ENCODE results near the gene CRYAB. TPM values are rescaled to one million over a fixed set of nuclear protein-coding genes. Genes with fewer than 3 reads are reported as not detected.
"Not testable (repeated sequence)": the region's sequence is repeated elsewhere in the genome, so short reads cannot be mapped to it uniquely, and the experiment has no call there.

CRYAB gene
- total RNA-seq, 1 donor, result not detected

- no peak for DNase-seq (ENCODE audit: low read depth in 2 of 3, low spot score in 2 of 3)
Observed at GRCh38 chr11:111934306-111934705, 22.7 kb upstream of the CRYAB start.

DNA sequence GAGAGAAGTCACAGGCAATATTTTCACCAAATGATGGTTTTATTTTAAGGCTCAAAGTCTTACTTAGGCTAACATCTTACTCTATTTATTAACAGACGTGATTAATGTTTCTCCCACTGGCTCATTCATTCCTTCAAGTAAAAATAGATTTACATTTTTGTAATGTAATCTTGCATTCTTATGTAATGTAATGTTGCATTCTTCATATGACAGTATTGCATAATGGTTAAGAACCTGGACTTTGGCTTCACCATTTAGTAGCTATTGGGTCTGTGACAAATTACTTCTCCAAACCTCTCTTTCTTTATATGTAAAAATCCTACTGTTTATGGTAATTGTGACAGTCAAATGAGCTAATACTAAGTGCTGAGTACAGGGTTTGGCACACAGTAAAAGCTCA, 22.3 kb upstream of the CRYAB start:
- no peak for DNase-seq (ENCODE audit: low read depth in 2 of 3, low spot score in 2 of 3)

GRCh38 chr11:111933176-111933575, 21.6 kb upstream of the CRYAB start:
- not testable (repeated sequence) for DNase-seq (ENCODE audit: low read depth in 2 of 3, low spot score in 2 of 3)

DNA sequence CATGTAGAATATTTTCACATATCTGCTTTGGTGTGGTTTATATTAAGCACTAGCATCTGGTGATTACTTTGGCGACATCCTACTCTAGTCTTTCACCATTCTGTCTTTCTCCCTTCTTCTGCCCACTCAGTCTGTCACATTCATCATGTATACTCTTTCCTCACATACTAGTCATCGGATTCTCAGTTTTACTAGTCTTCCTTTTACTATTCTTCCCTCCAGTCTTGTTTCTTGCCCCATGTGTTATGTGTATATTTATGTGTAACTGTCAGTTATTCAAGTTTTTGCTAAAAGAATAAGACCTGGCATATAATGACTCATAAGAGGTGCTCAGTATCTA, 21.0 kb upstream of the CRYAB start:
- DNase-seq (ENCODE audit: low read depth in 2 of 3, low spot score in 2 of 3), result no peak

GRCh38 chr11:111930472-111930871, 18.9 kb upstream of the CRYAB start:
- no peak for DNase-seq (ENCODE audit: low read depth in 2 of 3, low spot score in 2 of 3)

- peak; percentile 78 to 97 (median 95) for DNase-seq (ENCODE audit: low read depth in 2 of 3, low spot score in 2 of 3)
Observed at GRCh38 chr11:111926505-111927391, 15.2 kb upstream of the CRYAB start.

- no peak for DNase-seq (ENCODE audit: low read depth in 2 of 3, low spot score in 2 of 3)
Observed at GRCh38 chr11:111925953-111926352, 14.4 kb upstream of the CRYAB start.

GRCh38 chr11:111923951-111924350, 12.4 kb upstream of the CRYAB start:
- DNase-seq (ENCODE audit: low read depth in 2 of 3, low spot score in 2 of 3), result no peak

DNA sequence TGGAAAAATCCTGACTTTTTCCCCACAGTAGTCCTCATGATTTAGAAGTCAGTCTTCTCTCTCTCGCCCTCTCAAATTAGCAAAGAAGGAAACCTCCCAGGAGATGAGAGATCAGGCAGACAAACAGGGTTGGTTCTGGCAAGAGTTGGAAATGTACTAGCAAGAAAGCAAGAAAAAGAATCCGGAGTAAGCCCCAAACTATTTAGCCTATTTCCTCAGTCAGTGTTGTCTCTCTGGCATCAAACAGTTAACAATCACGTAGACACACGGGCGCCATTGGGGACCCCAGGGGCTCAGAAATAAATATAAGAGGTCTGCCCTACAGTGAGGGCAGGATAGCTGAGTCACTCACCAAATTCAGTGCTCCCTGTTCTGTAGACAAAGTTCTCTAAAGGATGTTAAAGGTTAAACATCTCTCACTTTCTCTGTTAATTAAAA, 11.8 kb upstream of the CRYAB start:
- DNase-seq (ENCODE audit: low read depth in 2 of 3, low spot score in 2 of 3), result no peak

DNA sequence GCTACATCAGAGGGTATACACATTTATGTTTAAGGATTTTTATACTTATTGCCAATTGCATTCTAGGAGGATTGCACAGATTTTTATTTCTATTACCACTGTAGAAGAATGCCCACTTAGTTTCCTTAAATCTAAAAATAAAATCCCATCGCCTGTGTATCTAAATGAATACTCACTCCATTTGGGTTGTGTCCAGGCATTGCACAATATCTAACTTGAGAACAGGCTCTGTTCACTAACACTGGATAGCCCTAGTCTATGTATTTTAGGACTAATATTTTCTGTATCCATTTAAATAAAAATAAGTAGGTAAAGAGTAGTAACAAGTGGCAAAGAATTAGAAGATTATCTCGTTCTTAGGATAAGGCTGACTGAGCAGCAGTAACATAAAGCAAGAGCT, 11.2 kb upstream of the CRYAB start:
- DNase-seq (ENCODE audit: low read depth in 2 of 3, low spot score in 2 of 3), result no peak

DNA sequence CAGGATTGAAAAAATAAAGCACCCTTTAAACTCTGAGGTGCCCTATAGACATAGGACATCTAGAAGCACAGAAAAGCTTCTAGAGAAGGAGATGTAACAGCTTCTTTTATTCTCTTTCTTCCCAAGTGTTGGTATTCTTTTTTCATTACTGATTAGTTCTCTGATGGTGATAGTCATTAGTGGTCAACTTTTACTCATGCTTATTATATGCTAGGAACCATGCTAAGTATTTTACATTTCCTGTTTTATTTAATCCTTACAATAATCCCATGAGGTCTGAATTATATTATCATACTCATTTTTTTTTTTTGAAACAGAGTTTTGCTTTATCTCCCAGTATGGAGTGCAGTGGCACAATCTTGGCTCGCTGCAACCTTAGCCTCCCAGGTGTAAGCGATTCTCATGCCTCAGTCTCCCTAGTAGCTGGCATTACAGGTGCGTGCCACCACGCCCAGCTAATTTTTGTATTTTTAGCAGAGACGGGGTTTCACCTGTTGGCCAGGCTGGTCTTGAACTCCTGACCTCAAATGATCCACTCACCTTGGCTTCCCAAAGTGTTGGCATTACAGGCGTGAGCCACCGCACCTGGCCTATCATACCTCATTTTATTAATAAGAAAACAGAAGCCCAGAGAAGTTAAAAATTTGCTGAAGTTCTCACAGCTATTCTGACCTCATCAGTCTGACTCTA, 10.1 kb upstream of the CRYAB start:
- DNase-seq (ENCODE audit: low read depth in 2 of 3, low spot score in 2 of 3), result no peak

DNA sequence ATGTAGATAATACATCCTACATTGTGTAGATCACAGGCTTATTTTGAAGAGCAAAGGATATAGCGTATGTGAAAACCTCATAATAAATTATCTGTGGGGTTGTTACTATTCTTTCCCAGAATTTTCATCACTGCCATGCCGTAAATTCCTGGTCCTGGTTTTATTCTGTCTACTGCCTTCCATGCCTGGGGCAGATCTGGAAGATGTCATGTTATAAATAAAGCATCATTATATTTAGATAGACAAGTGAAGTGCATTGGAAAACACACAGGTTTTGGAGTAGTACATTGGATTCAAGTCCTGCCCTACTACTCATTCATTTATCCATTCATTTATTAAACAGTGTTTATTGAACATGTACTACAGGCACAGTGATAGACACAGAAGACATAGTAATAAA, 9.3 kb upstream of the CRYAB start:
- DNase-seq (ENCODE audit: low read depth in 2 of 3, low spot score in 2 of 3), result no peak

- DNase-seq (ENCODE audit: low read depth in 2 of 3, low spot score in 2 of 3), result no peak
Observed at GRCh38 chr11:111918390-111919256, 7.1 kb upstream of the CRYAB start, which contains the start of gene C11orf52. Gene C11orf52 (plus strand): TSS chr11:111918913. CDS start chr11:111918973, 60 bp downstream.

DNA sequence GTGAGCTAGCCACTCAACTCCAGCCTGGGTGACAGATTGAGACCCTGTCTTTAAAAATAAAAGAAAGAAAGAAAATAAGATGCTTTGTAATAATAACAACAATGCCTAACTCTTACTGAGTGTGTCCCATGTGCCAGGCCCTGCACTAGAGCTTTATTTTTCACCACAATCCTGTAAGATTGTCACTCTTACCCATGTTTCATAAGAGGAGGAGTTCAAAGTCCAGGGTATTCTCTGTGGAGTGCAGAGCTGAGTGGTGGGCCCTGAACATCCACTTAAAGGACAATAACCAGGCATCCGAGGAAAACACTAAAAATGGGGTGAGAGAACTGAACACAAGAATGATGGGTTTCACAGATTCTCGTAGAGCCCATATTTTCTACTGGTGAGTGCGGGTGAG, 6.2 kb upstream of the CRYAB start:
- DNase-seq (ENCODE audit: low read depth in 2 of 3, low spot score in 2 of 3), result no peak

GRCh38 chr11:111917312-111917711, 5.7 kb upstream of the CRYAB start:
- DNase-seq (ENCODE audit: low read depth in 2 of 3, low spot score in 2 of 3), result no peak

- no peak for DNase-seq (ENCODE audit: low read depth in 2 of 3, low spot score in 2 of 3)
Observed at GRCh38 chr11:111916768-111917167, 5.2 kb upstream of the CRYAB start.

GRCh38 chr11:111913997-111914396, 2.4 kb upstream of the CRYAB start:
- DNase-seq (ENCODE audit: low read depth in 2 of 3, low spot score in 2 of 3), result no peak

GRCh38 chr11:111913031-111913861, 1.7 kb upstream of the CRYAB start:
- DNase-seq (ENCODE audit: low read depth in 2 of 3, low spot score in 2 of 3), result no peak

DNA sequence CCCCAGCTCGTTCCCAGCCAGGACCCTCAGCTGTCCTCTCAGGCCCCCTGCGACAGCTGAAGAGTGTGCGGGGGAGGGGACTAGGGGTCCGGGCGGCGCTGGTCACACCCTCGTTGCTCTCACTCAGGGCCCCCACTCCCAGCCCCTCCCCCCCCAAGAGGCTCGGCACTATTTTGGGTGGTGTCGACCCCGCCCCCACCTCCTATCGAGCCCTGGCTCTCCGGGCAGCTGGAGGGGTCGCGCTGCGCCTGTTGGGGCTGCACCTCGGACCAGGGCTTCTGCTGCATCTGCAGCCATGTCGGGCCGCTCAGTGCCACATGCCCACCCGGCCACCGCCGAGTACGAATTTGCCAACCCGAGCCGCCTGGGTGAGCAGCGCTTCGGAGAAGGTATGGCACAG, 965 bp upstream of the CRYAB start, which contains the start of gene HSPB2:
TSS of gene HSPB2 (plus strand) at position 200 of the 400 bp plus-strand sequence. CDS start at position 296, 96 bp downstream.
- no peak for DNase-seq (ENCODE audit: low read depth in 2 of 3, low spot score in 2 of 3)
